ENCODE results near the gene FRRS1.
A peak's percentile ranks its signal among the peaks of the same experiment; 100 is the strongest.

FRRS1 gene

GRCh38 chr1:99737016-99737415 lies 29.4 kb downstream of the FRRS1 start:
- no peak for DNase-seq (ENCODE audit: low spot score)

GRCh38 chr1:99735852-99736251 lies 30.6 kb downstream of the FRRS1 start:
- Mint-ChIP-seq H3K9me3 (no peaks in the 10 kb centered on the region), H3K27ac (no peak overlapping the region), H3K27me3 (ENCODE audit: low read depth) (peaks cover 3% of the 10 kb centered on the region), H3K4me3 (no peak overlapping the region), H3K4me1 (ENCODE audit: low read depth) (peaks cover 4% of the 10 kb centered on the region), H3K36me3 (ENCODE audit: low read depth) (peaks cover 1% of the 10 kb centered on the region)
- no peak for DNase-seq (ENCODE audit: low spot score)

More at GRCh38 chr1:99737016-99737415, 29.4 kb downstream of the FRRS1 start:
- Mint-ChIP-seq H3K36me3 (ENCODE audit: low read depth) (peaks cover 1% of the 10 kb centered on the region), H3K4me3 (no peak overlapping the region), H3K27ac (no peak overlapping the region), H3K9me3 (no peaks in the 10 kb centered on the region), H3K27me3 (ENCODE audit: low read depth) (peaks cover 3% of the 10 kb centered on the region), H3K4me1 (ENCODE audit: low read depth) (peaks cover 4% of the 10 kb centered on the region)

- Mint-ChIP-seq H3K27me3 (ENCODE audit: low read depth) (peaks cover 3% of the 10 kb centered on the region), H3K4me3 (no peak overlapping the region), H3K9me3 (no peaks in the 10 kb centered on the region), H3K27ac (no peak overlapping the region), H3K4me1 (ENCODE audit: low read depth) (peaks cover 6% of the 10 kb centered on the region), H3K36me3 (ENCODE audit: low read depth) (peaks cover 1% of the 10 kb centered on the region)
- DNase-seq (ENCODE audit: low spot score) = no peak
Observed at GRCh38 chr1:99731384-99731783, 35.1 kb downstream of the FRRS1 start.

- no peaks in the 10 kb centered on the region for H3K9me3 Mint-ChIP-seq
- H3K4me1 Mint-ChIP-seq (ENCODE audit: low read depth) = peaks cover 3% of the 10 kb centered on the region
- no peak overlapping the region for H3K4me3 Mint-ChIP-seq
- no peak overlapping the region for H3K27ac Mint-ChIP-seq
- H3K36me3 Mint-ChIP-seq (ENCODE audit: low read depth) = peaks cover 1% of the 10 kb centered on the region
- H3K27me3 Mint-ChIP-seq (ENCODE audit: low read depth) = no peaks in the 10 kb centered on the region
- DNase-seq (ENCODE audit: low spot score) = no peak
Observed at GRCh38 chr1:99728494-99729235, 37.8 kb downstream of the FRRS1 start.

- Mint-ChIP-seq H3K27ac (no peak overlapping the region), H3K9me3 (no peaks in the 10 kb centered on the region)
- DNase-seq (ENCODE audit: low spot score) = no peak
Observed at GRCh38 chr1:99727575-99728185, 38.8 kb downstream of the FRRS1 start.

GRCh38 chr1:99726818-99727217 lies 39.6 kb downstream of the FRRS1 start:
- no peak for DNase-seq (ENCODE audit: low spot score)
- Mint-ChIP-seq H3K9me3 (no peaks in the 10 kb centered on the region), H3K27me3 (ENCODE audit: low read depth) (peaks cover 3% of the 10 kb centered on the region), H3K4me3 (no peak overlapping the region), H3K36me3 (ENCODE audit: low read depth) (no peaks in the 10 kb centered on the region), H3K27ac (no peak overlapping the region), H3K4me1 (ENCODE audit: low read depth) (peaks cover 1% of the 10 kb centered on the region)

More at GRCh38 chr1:99727575-99728185, 38.8 kb downstream of the FRRS1 start:
- Mint-ChIP-seq H3K27me3 (ENCODE audit: low read depth) (peaks cover 3% of the 10 kb centered on the region), H3K4me1 (ENCODE audit: low read depth) (peaks cover 1% of the 10 kb centered on the region), H3K4me3 (no peak overlapping the region), H3K36me3 (ENCODE audit: low read depth) (no peaks in the 10 kb centered on the region)

- DNase-seq (ENCODE audit: low spot score) = no peak
- Mint-ChIP-seq H3K9me3 (no peaks in the 10 kb centered on the region), H3K27me3 (ENCODE audit: low read depth) (peaks cover 3% of the 10 kb centered on the region), H3K27ac (no peak overlapping the region), H3K4me1 (ENCODE audit: low read depth) (peaks cover 1% of the 10 kb centered on the region), H3K4me3 (no peak overlapping the region), H3K36me3 (ENCODE audit: low read depth) (no peaks in the 10 kb centered on the region)
Observed at GRCh38 chr1:99726407-99726806, 40.0 kb downstream of the FRRS1 start.

GRCh38 chr1:99725996-99726395 lies 40.4 kb downstream of the FRRS1 start:
- Mint-ChIP-seq H3K4me1 (ENCODE audit: low read depth) (peaks cover 1% of the 10 kb centered on the region), H3K36me3 (ENCODE audit: low read depth) (no peaks in the 10 kb centered on the region), H3K27ac (no peak overlapping the region), H3K27me3 (ENCODE audit: low read depth) (peaks cover 3% of the 10 kb centered on the region), H3K4me3 (no peak overlapping the region), H3K9me3 (no peaks in the 10 kb centered on the region)
- DNase-seq (ENCODE audit: low spot score) = no peak

GRCh38 chr1:99723251-99723650 lies 43.2 kb downstream of the FRRS1 start:
- Mint-ChIP-seq H3K9me3 (no peaks in the 10 kb centered on the region), H3K27ac (no peak overlapping the region), H3K36me3 (ENCODE audit: low read depth) (no peaks in the 10 kb centered on the region), H3K4me3 (no peak overlapping the region), H3K27me3 (ENCODE audit: low read depth) (peaks cover 3% of the 10 kb centered on the region), H3K4me1 (ENCODE audit: low read depth) (no peaks in the 10 kb centered on the region)
- DNase-seq (ENCODE audit: low spot score) = no peak

GRCh38 chr1:99717005-99717404 lies 49.4 kb downstream of the FRRS1 start:
- H3K4me3 Mint-ChIP-seq = no peak overlapping the region
- no peaks in the 10 kb centered on the region for H3K36me3 Mint-ChIP-seq (ENCODE audit: low read depth)
- no peak overlapping the region for H3K27ac Mint-ChIP-seq
- H3K9me3 Mint-ChIP-seq = no peaks in the 10 kb centered on the region
- H3K27me3 Mint-ChIP-seq (ENCODE audit: low read depth) = no peaks in the 10 kb centered on the region
- DNase-seq (ENCODE audit: low spot score) = no peak
- no peaks in the 10 kb centered on the region for H3K4me1 Mint-ChIP-seq (ENCODE audit: low read depth)

GRCh38 chr1:99713006-99713405 lies 53.4 kb downstream of the FRRS1 start:
- Mint-ChIP-seq H3K36me3 (ENCODE audit: low read depth) (no peaks in the 10 kb centered on the region), H3K27ac (no peak overlapping the region), H3K4me3 (no peak overlapping the region), H3K27me3 (ENCODE audit: low read depth) (no peaks in the 10 kb centered on the region), H3K4me1 (ENCODE audit: low read depth) (peaks cover 2% of the 10 kb centered on the region), H3K9me3 (no peaks in the 10 kb centered on the region)
- no peak for DNase-seq (ENCODE audit: low spot score)

- peaks cover 2% of the 10 kb centered on the region for H3K4me1 Mint-ChIP-seq (ENCODE audit: low read depth)
- no peaks in the 10 kb centered on the region for H3K9me3 Mint-ChIP-seq
- H3K27ac Mint-ChIP-seq = no peak overlapping the region
- no peaks in the 10 kb centered on the region for H3K27me3 Mint-ChIP-seq (ENCODE audit: low read depth)
- H3K36me3 Mint-ChIP-seq (ENCODE audit: low read depth) = no peaks in the 10 kb centered on the region
- DNase-seq (ENCODE audit: low spot score) = no peak
- no peak overlapping the region for H3K4me3 Mint-ChIP-seq
Observed at GRCh38 chr1:99710994-99711393, 55.4 kb downstream of the FRRS1 start.

GRCh38 chr1:99707535-99708142 lies 58.8 kb downstream of the FRRS1 start:
- H3K4me1 Mint-ChIP-seq (ENCODE audit: low read depth) = peaks cover 20% of the 10 kb centered on the region
- peak; percentile 21 for DNase-seq (ENCODE audit: low spot score)
- no peak overlapping the region for H3K27ac Mint-ChIP-seq
- no peak overlapping the region for H3K4me3 Mint-ChIP-seq
- no peaks in the 10 kb centered on the region for H3K36me3 Mint-ChIP-seq (ENCODE audit: low read depth)
- no peaks in the 10 kb centered on the region for H3K27me3 Mint-ChIP-seq (ENCODE audit: low read depth)
- no peaks in the 10 kb centered on the region for H3K9me3 Mint-ChIP-seq

- Mint-ChIP-seq H3K27ac (no peak overlapping the region), H3K9me3 (no peaks in the 10 kb centered on the region), H3K4me1 (ENCODE audit: low read depth) (peaks cover 20% of the 10 kb centered on the region), H3K4me3 (no peak overlapping the region), H3K36me3 (ENCODE audit: low read depth) (no peaks in the 10 kb centered on the region), H3K27me3 (ENCODE audit: low read depth) (peaks cover 16% of the 10 kb centered on the region)
- no peak for DNase-seq (ENCODE audit: low spot score)
Observed at GRCh38 chr1:99705385-99705784, 61.0 kb downstream of the FRRS1 start.

All from T-helper 2 cell treated with Interferon-gamma antibody and Interleukin-4, amounts not matched to agents 5 μg/mL and 100 μg/mL, for 36 hours (primary cell).